ENCODE data around the gene ARHGEF28. TPM values are rescaled to one million over a fixed set of nuclear protein-coding genes. Genes with fewer than 3 reads are reported as not detected.

ARHGEF28 gene
- total RNA-seq, 1 experiment from 2014 or later, result 0.42 TPM

- no peaks in the 10 kb centered on the region for H3K36me3 ChIP-seq (replicated peaks; ENCODE audit: control insufficient read depth, insufficient read depth, low read length)
- no peak overlapping the region for H3K4me3 ChIP-seq (ENCODE audit: insufficient read depth, low read depth, low read length)
- H3K27me3 ChIP-seq (ENCODE audit: control insufficient read depth, insufficient read depth, low read length), result no peaks in the 10 kb centered on the region
- no peak for DNase-seq
Observed at GRCh38 chr5:73922224-73922623, 296.2 kb downstream of the ARHGEF28 start.

DNA sequence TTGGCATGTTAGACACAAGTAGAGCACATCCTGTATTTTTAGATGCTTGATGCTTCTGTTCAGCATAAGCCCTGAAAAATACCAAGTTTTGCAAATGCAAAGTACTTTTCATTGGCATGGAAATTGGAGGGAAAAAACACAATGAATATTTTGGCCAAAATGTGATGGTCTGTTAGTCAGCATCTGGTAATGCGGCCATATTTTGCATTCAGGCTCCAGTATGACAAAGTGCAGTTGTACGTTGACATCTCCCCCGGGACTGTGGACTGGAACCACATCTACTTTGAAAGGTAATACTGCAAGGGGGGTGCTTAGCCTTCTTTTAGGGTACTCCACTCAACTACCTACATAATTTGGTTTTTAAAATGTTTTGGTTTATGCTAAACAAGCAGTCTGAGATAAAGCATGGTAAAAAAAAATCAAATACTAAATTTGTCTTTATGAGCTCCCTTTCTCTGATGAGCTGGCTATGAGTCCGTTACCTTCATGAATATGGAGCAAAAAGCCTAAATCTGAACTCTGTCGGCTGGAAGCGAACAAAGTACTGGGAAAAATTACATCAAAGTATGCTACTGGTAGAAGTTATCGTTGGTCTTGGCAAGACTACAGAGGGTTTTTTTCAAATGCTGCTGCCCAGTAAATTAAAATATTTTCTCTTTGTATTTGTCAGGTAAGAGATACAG lies 297.0 kb downstream of the ARHGEF28 start:
- no peak overlapping the region for H3K4me3 ChIP-seq (ENCODE audit: insufficient read depth, low read depth, low read length)
- no peaks in the 10 kb centered on the region for H3K27me3 ChIP-seq (ENCODE audit: control insufficient read depth, insufficient read depth, low read length)
- no peaks in the 10 kb centered on the region for H3K36me3 ChIP-seq (replicated peaks; ENCODE audit: control insufficient read depth, insufficient read depth, low read length)
- no peak for DNase-seq

- H3K36me3 ChIP-seq (replicated peaks; ENCODE audit: control insufficient read depth, insufficient read depth, low read length), result no peaks in the 10 kb centered on the region
- DNase-seq, result no peak
- no peaks in the 10 kb centered on the region for H3K27me3 ChIP-seq (ENCODE audit: control insufficient read depth, insufficient read depth, low read length)
- H3K4me3 ChIP-seq (ENCODE audit: insufficient read depth, low read depth, low read length), result no peak overlapping the region
Observed at GRCh38 chr5:73928476-73929070, 302.6 kb downstream of the ARHGEF28 start.

DNA sequence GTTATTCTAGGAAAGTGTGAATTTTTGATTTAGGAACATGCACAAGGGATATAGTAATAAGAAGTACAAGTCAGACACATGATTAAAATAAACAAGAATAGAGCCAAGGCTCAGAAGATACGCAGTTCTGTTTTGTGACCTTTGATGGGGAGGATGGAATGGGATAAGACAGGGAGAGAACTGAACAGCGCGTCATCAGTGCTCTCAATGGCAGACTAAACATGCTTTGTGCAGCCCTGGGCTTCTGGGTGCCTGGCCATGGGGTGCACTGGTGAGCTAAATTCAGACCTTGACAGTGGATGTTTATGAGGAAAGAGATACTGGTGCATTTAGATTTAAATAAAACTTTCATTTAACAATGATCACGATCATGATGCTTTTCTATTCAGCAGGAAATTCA lies 309.7 kb downstream of the ARHGEF28 start:
- Histone ChIP-seq H3K36me3 (replicated peaks; ENCODE audit: control insufficient read depth, insufficient read depth, low read length) (no peaks in the 10 kb centered on the region), H3K4me3 (ENCODE audit: insufficient read depth, low read depth, low read length) (no peak overlapping the region), H3K27me3 (ENCODE audit: control insufficient read depth, insufficient read depth, low read length) (no peaks in the 10 kb centered on the region)
- no peak for DNase-seq

GRCh38 chr5:73938280-73938937 lies 312.4 kb downstream of the ARHGEF28 start:
- Histone ChIP-seq H3K4me3 (ENCODE audit: insufficient read depth, low read depth, low read length) (no peak overlapping the region), H3K27me3 (ENCODE audit: control insufficient read depth, insufficient read depth, low read length) (no peaks in the 10 kb centered on the region), H3K36me3 (replicated peaks; ENCODE audit: control insufficient read depth, insufficient read depth, low read length) (no peaks in the 10 kb centered on the region)
- no peak for DNase-seq

GRCh38 chr5:73938938-73939320 lies 312.9 kb downstream of the ARHGEF28 start:
- DNase-seq, result no peak
- Histone ChIP-seq H3K27me3 (ENCODE audit: control insufficient read depth, insufficient read depth, low read length) (no peaks in the 10 kb centered on the region), H3K4me3 (ENCODE audit: insufficient read depth, low read depth, low read length) (no peak overlapping the region), H3K36me3 (replicated peaks; ENCODE audit: control insufficient read depth, insufficient read depth, low read length) (no peaks in the 10 kb centered on the region)

DNA sequence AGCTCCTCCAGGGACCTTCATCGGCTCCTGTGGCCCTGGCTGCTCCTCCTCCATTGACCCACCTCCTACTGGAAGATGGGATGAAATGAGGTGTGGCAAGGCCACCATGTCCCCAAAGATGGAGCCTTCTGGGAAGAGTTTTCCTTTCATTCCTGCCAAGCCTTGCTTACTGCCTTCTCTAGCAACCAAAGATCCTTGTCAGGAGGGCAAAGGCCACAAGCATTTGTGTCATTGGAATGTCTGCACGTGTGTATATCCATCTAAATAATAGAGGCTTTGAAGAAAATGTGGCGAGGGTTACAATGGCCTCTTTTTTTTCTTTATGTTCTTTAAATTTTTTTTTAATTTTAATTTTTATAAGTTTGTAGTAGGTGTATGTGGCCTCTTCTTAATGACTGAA lies 313.6 kb downstream of the ARHGEF28 start:
- Histone ChIP-seq H3K4me3 (ENCODE audit: insufficient read depth, low read depth, low read length) (no peak overlapping the region), H3K27me3 (ENCODE audit: control insufficient read depth, insufficient read depth, low read length) (no peaks in the 10 kb centered on the region), H3K36me3 (replicated peaks; ENCODE audit: control insufficient read depth, insufficient read depth, low read length) (no peaks in the 10 kb centered on the region)
- no peak for DNase-seq

DNA sequence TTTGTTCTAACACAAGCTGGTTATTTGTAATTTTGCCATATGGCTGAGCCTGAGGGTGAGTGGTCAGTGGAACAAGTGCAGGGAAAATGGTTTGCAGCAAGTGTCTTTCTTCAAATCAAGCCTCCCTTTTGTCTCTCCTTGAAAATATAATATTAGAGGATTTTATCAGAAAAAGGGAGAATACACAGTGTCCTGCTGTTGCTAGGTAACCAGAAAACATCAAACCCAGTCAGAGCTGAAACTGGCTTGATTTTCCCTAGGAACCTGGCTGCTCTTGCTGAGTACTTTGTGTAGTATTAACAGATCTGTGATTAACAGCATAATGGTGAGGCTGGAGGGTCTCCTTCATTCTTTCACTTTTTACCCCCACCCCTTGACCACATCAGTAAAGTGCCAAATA lies 314.0 kb downstream of the ARHGEF28 start:
- DNase-seq, result no peak
- Histone ChIP-seq H3K27me3 (ENCODE audit: control insufficient read depth, insufficient read depth, low read length) (no peaks in the 10 kb centered on the region), H3K36me3 (replicated peaks; ENCODE audit: control insufficient read depth, insufficient read depth, low read length) (no peaks in the 10 kb centered on the region), H3K4me3 (ENCODE audit: insufficient read depth, low read depth, low read length) (no peak overlapping the region)

GRCh38 chr5:73940801-73941200 lies 314.8 kb downstream of the ARHGEF28 start:
- H3K36me3 ChIP-seq (replicated peaks; ENCODE audit: control insufficient read depth, insufficient read depth, low read length), result no peaks in the 10 kb centered on the region
- no peak overlapping the region for H3K4me3 ChIP-seq (ENCODE audit: insufficient read depth, low read depth, low read length)
- H3K27me3 ChIP-seq (ENCODE audit: control insufficient read depth, insufficient read depth, low read length), result no peaks in the 10 kb centered on the region
- no peak for DNase-seq

DNA sequence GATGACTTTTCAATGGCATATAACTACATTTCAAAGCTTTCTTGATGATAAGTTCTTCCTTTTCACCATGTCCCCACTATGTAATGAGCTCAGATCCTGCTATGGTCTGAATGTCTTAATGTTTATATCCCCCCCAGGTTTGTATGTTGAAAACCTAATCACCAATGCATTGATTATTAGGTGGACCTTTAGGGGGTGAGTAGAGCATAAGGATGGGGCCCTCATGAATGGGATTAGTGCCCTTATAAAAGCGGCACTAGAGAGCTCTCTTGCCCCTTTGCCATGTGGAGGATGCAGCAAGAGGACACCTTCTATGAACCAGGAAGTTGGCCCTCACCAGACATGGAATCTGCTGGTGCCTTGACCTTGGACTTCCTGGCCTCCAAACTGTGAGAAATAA lies 316.8 kb downstream of the ARHGEF28 start:
- H3K36me3 ChIP-seq (replicated peaks; ENCODE audit: control insufficient read depth, insufficient read depth, low read length), result no peaks in the 10 kb centered on the region
- no peak overlapping the region for H3K4me3 ChIP-seq (ENCODE audit: insufficient read depth, low read depth, low read length)
- no peaks in the 10 kb centered on the region for H3K27me3 ChIP-seq (ENCODE audit: control insufficient read depth, insufficient read depth, low read length)
- DNase-seq, result no peak

- Histone ChIP-seq H3K36me3 (replicated peaks; ENCODE audit: control insufficient read depth, insufficient read depth, low read length) (no peaks in the 10 kb centered on the region), H3K4me3 (ENCODE audit: insufficient read depth, low read depth, low read length) (no peak overlapping the region), H3K27me3 (ENCODE audit: control insufficient read depth, insufficient read depth, low read length) (no peaks in the 10 kb centered on the region)
- no peak for DNase-seq
Observed at GRCh38 chr5:73943397-73943796, 317.4 kb downstream of the ARHGEF28 start.

GRCh38 chr5:73944581-73944980 lies 318.6 kb downstream of the ARHGEF28 start:
- H3K36me3 ChIP-seq (replicated peaks; ENCODE audit: control insufficient read depth, insufficient read depth, low read length), result no peaks in the 10 kb centered on the region
- H3K27me3 ChIP-seq (ENCODE audit: control insufficient read depth, insufficient read depth, low read length), result no peaks in the 10 kb centered on the region
- DNase-seq, result no peak
- no peak overlapping the region for H3K4me3 ChIP-seq (ENCODE audit: insufficient read depth, low read depth, low read length)

DNA sequence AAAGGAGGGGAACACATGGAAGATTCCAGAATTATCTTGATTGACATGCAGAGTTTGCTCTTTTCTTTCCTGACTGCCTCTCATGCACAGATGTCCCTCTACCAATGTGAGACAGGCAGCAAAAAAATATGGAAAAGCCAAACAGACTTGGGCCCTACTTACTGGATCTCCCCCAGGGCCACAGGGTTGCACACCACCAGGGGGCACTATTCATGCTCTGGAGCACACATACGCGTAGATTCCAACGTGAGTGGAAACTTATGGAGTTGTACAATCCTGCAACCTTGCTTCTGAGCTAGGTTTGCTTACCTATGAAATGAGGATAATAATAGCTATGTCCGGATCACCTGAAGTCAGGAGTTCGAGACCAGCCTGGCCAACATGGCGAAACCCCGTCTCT lies 319.5 kb downstream of the ARHGEF28 start:
- peak; percentile 55 for DNase-seq
- Histone ChIP-seq H3K4me3 (ENCODE audit: insufficient read depth, low read depth, low read length) (no peak overlapping the region), H3K27me3 (ENCODE audit: control insufficient read depth, insufficient read depth, low read length) (no peaks in the 10 kb centered on the region), H3K36me3 (replicated peaks; ENCODE audit: control insufficient read depth, insufficient read depth, low read length) (no peaks in the 10 kb centered on the region)

- Histone ChIP-seq H3K4me3 (ENCODE audit: insufficient read depth, low read depth, low read length) (no peak overlapping the region), H3K27me3 (ENCODE audit: control insufficient read depth, insufficient read depth, low read length) (no peaks in the 10 kb centered on the region), H3K36me3 (replicated peaks; ENCODE audit: control insufficient read depth, insufficient read depth, low read length) (no peaks in the 10 kb centered on the region)
- no peak for DNase-seq
Observed at GRCh38 chr5:73946278-73946677, 320.3 kb downstream of the ARHGEF28 start.

DNA sequence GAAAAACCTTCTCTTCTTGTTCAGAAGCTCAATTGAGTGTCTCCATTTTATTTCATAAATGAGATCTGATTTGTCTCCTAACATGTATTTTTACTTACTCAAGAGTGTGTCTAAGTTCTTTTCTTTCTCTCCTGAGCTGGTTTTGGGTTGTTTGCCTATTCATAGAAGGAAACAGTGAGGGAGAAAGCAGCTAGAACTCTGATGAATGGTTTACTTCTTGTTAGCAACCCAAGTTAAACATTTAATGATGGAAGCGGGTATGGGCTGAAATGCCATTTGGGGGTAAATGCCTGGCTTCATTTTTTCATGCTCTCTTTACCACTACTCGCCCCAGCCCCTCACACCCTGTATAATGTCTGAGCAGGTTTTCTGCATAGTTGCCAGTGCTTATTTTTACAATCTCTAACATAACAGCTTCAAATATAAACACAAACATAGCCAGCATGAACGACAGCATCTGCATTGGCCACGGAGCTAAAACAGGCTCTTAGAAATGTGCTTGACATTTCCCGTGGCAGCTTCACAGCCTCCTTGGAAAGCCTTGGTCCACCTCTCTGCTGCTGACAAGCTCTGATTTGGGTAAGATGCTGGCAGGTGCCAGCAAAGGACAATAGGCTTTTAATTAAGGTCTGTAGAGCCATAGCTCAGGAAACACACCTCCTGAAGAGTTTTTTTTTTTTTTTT lies 321.1 kb downstream of the ARHGEF28 start:
- Histone ChIP-seq H3K36me3 (replicated peaks; ENCODE audit: control insufficient read depth, insufficient read depth, low read length) (no peaks in the 10 kb centered on the region), H3K27me3 (ENCODE audit: control insufficient read depth, insufficient read depth, low read length) (no peaks in the 10 kb centered on the region), H3K4me3 (ENCODE audit: insufficient read depth, low read depth, low read length) (no peak overlapping the region)
- DNase-seq, result no peak

Measured in H7 (cell line).